ENCODE data around the gene TCAIM. TPM values are rescaled to one million over a fixed set of nuclear protein-coding genes. Genes with fewer than 3 reads are reported as not detected.

The TCAIM gene
- total and polyA plus RNA-seq, 2 experiments from 2014 or later, result 10.3 to 26.0 TPM

DNA sequence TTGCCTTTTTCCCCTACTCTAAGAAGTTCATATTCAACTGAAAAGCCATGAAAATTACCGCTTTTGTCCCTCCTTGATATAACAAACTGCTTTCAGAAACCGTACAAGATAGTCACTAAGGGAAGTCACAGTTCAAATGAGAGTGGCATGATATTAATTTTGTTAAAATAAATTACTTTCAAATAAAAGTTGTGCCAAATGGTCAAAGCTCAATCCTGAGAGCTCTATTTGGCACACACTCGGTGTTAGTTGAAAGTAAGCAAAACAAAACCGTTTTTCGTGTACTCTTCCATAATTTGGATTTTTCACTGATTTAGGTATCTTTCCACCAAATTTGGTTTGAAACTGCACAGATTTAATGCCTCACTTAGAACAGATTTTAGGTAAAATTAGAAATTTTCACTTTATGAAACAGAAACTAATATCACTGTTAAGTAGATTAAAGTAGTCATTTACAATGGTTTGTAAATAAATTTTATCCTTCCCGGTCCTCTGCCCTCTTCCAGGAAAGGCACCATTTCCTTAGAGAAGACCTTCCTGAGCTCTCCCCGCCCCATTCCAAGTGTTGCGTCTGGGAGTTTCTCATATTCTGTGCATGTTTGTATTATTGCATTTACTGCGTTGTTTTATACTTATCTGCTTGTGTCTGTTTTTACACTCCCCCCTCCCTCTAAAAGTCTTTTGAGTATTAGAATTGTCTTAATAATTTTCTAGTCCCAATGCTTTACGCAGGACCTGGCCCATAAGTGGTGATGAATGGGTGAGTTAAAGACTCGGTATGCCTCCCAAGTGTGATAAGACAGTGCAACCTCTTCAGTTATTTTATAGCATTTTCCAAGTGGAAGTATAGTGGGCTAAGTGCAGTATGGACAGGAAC, 853 bp downstream of the TCAIM start:
- Histone ChIP-seq H3K4me3 (peak overlapping the region; percentile 70), H3K9me2 (ENCODE audit: insufficient read depth) (no peaks in the 10 kb centered on the region), H3K36me3 (ENCODE audit: insufficient read depth) (no peaks in the 10 kb centered on the region), H3K4me1 (ENCODE audit: insufficient read depth) (peaks cover 3% of the 10 kb centered on the region; the same call in 1 of the 2 replicates), H2AFZ (peak overlapping the region; percentile 9; the same call in 1 of the 2 replicates), H3F3A (replicated peaks; ENCODE audit: low read depth) (no peaks in the 10 kb centered on the region), H3K4me2 (peak overlapping the region; percentile 87), H3K27me3 (ENCODE audit: insufficient read depth) (no peaks in the 10 kb centered on the region), H4K20me1 (replicated peaks; ENCODE audit: insufficient read depth) (no peaks in the 10 kb centered on the region), H3K27ac (ENCODE audit: low read depth) (peak overlapping the region; percentile 75), H3K79me2 (replicated peaks; ENCODE audit: insufficient read depth) (peaks cover 25% of the 10 kb centered on the region)
- Mint-ChIP-seq H3K4me3 (peak overlapping the region; percentile 81), H3K4me1 (peaks cover 16% of the 10 kb centered on the region), H3K9me3 (no peaks in the 10 kb centered on the region), H3K27me3 (ENCODE audit: insufficient read depth, low read depth, poor library complexity) (peaks cover 7% of the 10 kb centered on the region), H3K27ac (peak overlapping the region; percentile 97), H3K36me3 (ENCODE audit: low read depth) (peaks cover 6% of the 10 kb centered on the region; the same call in 2 of the 3 replicates)
- ATAC-seq, result no peak
- TF ChIP-seq ZNF331 (CRISPR knock-in tag; IDR thresholded peaks at IDR 0.05; ENCODE audit: low read depth), result no peak
- TF ChIP-seq, protein P1, sequence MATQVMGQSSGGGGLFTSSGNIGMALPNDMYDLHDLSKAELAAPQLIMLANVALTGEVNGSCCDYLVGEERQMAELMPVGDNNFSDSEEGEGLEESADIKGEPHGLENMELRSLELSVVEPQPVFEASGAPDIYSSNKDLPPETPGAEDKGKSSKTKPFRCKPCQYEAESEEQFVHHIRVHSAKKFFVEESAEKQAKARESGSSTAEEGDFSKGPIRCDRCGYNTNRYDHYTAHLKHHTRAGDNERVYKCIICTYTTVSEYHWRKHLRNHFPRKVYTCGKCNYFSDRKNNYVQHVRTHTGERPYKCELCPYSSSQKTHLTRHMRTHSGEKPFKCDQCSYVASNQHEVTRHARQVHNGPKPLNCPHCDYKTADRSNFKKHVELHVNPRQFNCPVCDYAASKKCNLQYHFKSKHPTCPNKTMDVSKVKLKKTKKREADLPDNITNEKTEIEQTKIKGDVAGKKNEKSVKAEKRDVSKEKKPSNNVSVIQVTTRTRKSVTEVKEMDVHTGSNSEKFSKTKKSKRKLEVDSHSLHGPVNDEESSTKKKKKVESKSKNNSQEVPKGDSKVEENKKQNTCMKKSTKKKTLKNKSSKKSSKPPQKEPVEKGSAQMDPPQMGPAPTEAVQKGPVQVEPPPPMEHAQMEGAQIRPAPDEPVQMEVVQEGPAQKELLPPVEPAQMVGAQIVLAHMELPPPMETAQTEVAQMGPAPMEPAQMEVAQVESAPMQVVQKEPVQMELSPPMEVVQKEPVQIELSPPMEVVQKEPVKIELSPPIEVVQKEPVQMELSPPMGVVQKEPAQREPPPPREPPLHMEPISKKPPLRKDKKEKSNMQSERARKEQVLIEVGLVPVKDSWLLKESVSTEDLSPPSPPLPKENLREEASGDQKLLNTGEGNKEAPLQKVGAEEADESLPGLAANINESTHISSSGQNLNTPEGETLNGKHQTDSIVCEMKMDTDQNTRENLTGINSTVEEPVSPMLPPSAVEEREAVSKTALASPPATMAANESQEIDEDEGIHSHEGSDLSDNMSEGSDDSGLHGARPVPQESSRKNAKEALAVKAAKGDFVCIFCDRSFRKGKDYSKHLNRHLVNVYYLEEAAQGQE (IDR thresholded peaks at IDR 0.05; ENCODE audit: unreplicated experiment), result no peak
- TF ChIP-seq JUNB (IDR thresholded peaks at IDR 0.05; ENCODE audit: unreplicated experiment), result no peak
- DNase-seq (ENCODE audit: low spot score), result no peak

DNA sequence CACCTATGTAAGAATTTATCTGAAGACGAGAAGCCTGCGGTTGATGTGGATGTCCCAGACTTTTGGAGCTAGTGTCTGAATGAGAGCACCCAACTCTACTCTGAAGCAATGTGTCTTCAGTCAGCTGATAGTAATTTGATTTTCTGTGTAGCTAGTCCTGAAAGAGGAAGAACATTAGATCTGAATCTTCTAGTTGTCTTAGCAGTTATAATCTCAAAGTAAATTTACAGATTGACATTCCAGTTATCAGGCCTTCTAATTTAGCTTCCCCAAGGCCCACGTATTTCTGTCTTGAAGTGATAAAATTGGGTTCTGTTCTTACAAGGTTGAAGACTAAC, 1.5 kb downstream of the TCAIM start:
- Histone ChIP-seq H3K27me3 (ENCODE audit: insufficient read depth) (no peaks in the 10 kb centered on the region), H3K79me2 (replicated peaks; ENCODE audit: insufficient read depth) (peaks cover 25% of the 10 kb centered on the region), H3K4me1 (ENCODE audit: insufficient read depth) (peaks cover 3% of the 10 kb centered on the region; the same call in 1 of the 2 replicates), H3K27ac (ENCODE audit: low read depth) (no peak overlapping the region), H2AFZ (no peak overlapping the region), H3K36me3 (ENCODE audit: insufficient read depth) (no peaks in the 10 kb centered on the region), H3K4me3 (peak overlapping the region; percentile 70), H3K9me2 (ENCODE audit: insufficient read depth) (no peaks in the 10 kb centered on the region), H3F3A (replicated peaks; ENCODE audit: low read depth) (no peaks in the 10 kb centered on the region), H3K4me2 (peak overlapping the region; percentile 87; the same call in 1 of the 2 replicates), H4K20me1 (replicated peaks; ENCODE audit: insufficient read depth) (no peaks in the 10 kb centered on the region)
- no peak for ATAC-seq
- Mint-ChIP-seq H3K9me3 (no peaks in the 10 kb centered on the region), H3K27me3 (ENCODE audit: insufficient read depth, low read depth, poor library complexity) (peaks cover 7% of the 10 kb centered on the region), H3K36me3 (ENCODE audit: low read depth) (peaks cover 6% of the 10 kb centered on the region; the same call in 2 of the 3 replicates), H3K4me3 (peak overlapping the region; percentile 81), H3K27ac (peak overlapping the region; percentile 42; the same call in 1 of the 2 replicates), H3K4me1 (peaks cover 16% of the 10 kb centered on the region)
- DNase-seq (ENCODE audit: low spot score), result no peak
- TF ChIP-seq NANOG (IDR thresholded peaks at IDR 0.05; ENCODE audit: borderline replicate concordance), result no peak
- no peak for TF ChIP-seq ZNF331 (CRISPR knock-in tag; IDR thresholded peaks at IDR 0.05; ENCODE audit: low read depth)
- no peak for TF ChIP-seq EZH2 (IDR thresholded peaks at IDR 0.05; ENCODE audit: low read depth, unreplicated experiment)
- no peak for TF ChIP-seq STAT1 (IDR thresholded peaks at IDR 0.05; ENCODE audit: unreplicated experiment)
- TF ChIP-seq CREB1 (CRISPR knock-in tag; IDR thresholded peaks at IDR 0.05; ENCODE audit: low read depth), result no peak
- TF ChIP-seq, protein P2, sequence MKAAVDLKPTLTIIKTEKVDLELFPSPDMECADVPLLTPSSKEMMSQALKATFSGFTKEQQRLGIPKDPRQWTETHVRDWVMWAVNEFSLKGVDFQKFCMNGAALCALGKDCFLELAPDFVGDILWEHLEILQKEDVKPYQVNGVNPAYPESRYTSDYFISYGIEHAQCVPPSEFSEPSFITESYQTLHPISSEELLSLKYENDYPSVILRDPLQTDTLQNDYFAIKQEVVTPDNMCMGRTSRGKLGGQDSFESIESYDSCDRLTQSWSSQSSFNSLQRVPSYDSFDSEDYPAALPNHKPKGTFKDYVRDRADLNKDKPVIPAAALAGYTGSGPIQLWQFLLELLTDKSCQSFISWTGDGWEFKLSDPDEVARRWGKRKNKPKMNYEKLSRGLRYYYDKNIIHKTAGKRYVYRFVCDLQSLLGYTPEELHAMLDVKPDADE (IDR thresholded peaks at IDR 0.05), result no peak
- TF ChIP-seq, protein P1 (IDR thresholded peaks at IDR 0.05; ENCODE audit: unreplicated experiment), result no peak
- no peak for TF ChIP-seq JUNB (IDR thresholded peaks at IDR 0.05; ENCODE audit: unreplicated experiment)
- no peak for TF ChIP-seq EZH2phosphoT487 (IDR thresholded peaks at IDR 0.05; ENCODE audit: unreplicated experiment)

Data from GM23338 (cell line).